ENCODE data around the gene KMT2A.
A peak's percentile ranks its signal among the peaks of the same experiment; 100 is the strongest.

Gene KMT2A

DNA sequence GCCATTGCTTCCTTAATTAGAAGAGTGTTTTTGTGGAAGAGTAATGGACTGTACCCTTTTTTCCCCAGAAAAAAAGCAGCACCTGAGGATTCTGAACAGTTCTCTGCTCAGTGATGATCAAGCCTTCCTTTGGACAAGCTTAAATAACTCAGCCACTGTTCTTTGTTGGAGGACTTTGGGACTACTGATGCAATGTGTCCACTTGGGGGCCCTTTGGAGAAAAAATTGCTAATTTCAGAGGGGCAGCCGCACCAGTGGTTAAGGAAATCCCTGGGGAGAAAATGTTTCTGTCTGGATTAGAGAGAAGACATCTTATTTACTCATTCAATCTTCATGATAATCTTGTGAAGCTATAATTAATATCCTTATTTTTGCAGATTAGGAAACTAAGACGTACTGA, 5.3 kb upstream of the KMT2A start:
- Histone ChIP-seq H3K4me1 (ENCODE audit: low read length) (0 out of 2 replicates have a peak, but pooled peaks cover 4% of the 10 kb centered on the region), H3K27ac (ENCODE audit: low read length) (no peak overlapping the region), H4K20me1 (ENCODE audit: insufficient read depth, low read length) (no peaks in the 10 kb centered on the region), H2AFZ (ENCODE audit: low read length) (no peak overlapping the region), H3K79me2 (ENCODE audit: low read length) (no peaks in the 10 kb centered on the region), H3K9me3 (replicated peaks; ENCODE audit: insufficient read depth, low read length) (no peaks in the 10 kb centered on the region), H3K9me2 (replicated peaks; ENCODE audit: insufficient read depth, low read length) (no peaks in the 10 kb centered on the region), H3K4me3 (ENCODE audit: low read length) (no peak overlapping the region), H3F3A (ENCODE audit: insufficient read depth, low read length) (peaks cover 18% of the 10 kb centered on the region; the same call in 1 of the 2 replicates), H3K36me3 (replicated peaks; ENCODE audit: insufficient read depth, low read length) (no peaks in the 10 kb centered on the region), H3K9ac (ENCODE audit: low read length) (no peak overlapping the region), H3K27me3 (replicated peaks; ENCODE audit: insufficient read depth, low read length) (no peaks in the 10 kb centered on the region), H3K4me2 (ENCODE audit: low read depth, low read length) (no peak overlapping the region)
- DNase-seq: no peak
- TF ChIP-seq EZH2phosphoT487 (IDR thresholded peaks at IDR 0.05; ENCODE audit: low read length) (no peak), EZH2 (optimal IDR thresholded peaks at IDR 0.05; ENCODE audit: low read depth, low read length) (no peak)
- TF ChIP-seq, protein P1, sequence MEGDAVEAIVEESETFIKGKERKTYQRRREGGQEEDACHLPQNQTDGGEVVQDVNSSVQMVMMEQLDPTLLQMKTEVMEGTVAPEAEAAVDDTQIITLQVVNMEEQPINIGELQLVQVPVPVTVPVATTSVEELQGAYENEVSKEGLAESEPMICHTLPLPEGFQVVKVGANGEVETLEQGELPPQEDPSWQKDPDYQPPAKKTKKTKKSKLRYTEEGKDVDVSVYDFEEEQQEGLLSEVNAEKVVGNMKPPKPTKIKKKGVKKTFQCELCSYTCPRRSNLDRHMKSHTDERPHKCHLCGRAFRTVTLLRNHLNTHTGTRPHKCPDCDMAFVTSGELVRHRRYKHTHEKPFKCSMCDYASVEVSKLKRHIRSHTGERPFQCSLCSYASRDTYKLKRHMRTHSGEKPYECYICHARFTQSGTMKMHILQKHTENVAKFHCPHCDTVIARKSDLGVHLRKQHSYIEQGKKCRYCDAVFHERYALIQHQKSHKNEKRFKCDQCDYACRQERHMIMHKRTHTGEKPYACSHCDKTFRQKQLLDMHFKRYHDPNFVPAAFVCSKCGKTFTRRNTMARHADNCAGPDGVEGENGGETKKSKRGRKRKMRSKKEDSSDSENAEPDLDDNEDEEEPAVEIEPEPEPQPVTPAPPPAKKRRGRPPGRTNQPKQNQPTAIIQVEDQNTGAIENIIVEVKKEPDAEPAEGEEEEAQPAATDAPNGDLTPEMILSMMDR (IDR thresholded peaks at IDR 0.05; ENCODE audit: low read length): no peak

DNA sequence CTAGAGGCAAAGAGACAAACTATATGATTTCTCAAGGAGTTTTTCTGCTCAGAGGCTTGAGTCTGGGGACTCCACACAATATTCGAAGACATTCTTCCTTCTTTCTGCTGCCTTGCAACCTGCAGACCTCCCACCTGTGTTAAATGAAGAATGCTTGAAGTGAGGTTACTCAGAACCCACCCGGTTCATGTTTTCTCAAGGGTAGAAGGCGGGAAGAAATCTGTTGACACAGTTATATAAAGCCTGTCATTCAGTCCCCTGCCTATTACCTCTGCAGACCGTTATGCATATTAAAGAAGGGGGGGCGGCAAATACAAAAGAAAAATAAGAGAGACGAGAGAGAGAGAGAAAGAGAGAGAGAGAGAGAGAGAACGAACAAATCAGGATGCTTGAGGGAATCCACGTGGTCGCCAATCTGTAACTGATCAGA, 2.2 kb upstream of the KMT2A start:
- Histone ChIP-seq H3K9ac (ENCODE audit: low read length) (no peak overlapping the region; the same call in 1 of the 2 replicates), H3K27me3 (replicated peaks; ENCODE audit: insufficient read depth, low read length) (no peaks in the 10 kb centered on the region)
- DNase-seq: no peak

DNA sequence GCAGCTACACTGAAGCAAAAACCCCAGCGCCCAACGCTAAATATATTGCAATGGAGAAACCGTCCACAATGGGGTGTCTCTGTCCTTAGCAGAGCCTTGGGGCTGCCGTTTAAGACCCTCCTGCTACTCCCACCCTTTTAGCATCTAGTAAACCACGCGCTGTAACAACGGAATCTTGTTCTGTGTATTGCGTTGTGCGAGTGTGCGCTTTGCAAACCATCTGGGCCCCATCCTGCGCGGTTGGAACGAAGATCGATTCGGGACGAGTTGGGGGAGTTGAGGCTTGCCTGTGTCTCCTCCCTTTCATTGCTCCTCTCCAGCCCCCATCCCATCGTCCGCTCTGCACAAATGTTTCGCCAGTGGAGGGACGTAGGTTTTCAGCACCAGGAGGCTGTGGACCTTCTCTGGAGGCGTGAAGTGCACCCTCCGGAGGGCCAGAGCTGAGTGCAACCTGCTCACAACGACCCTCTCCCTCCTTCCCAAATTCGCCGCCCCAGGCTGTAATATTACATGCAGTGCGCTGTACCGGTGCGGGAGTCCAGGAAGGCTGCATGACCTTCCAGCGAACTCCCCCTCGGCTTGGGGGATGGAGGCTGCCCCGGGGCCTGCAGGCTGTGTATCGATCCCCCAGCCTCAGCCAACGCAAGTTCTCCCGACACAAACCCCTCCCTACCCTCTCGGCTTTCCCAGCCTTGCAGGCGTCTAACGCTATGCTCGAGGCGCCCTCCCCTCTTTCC, 1.6 kb upstream of the KMT2A start:
- H2AFZ ChIP-seq (ENCODE audit: low read length): peak overlapping the region; percentile 75
- no peaks in the 10 kb centered on the region for H3K27me3 ChIP-seq (replicated peaks; ENCODE audit: insufficient read depth, low read length)
- H3K4me3 ChIP-seq (ENCODE audit: low read length): peak overlapping the region; percentile 78
- peaks cover 12% of the 10 kb centered on the region for H3K4me1 ChIP-seq (ENCODE audit: low read length)
- H3K9me3 ChIP-seq (replicated peaks; ENCODE audit: insufficient read depth, low read length): no peaks in the 10 kb centered on the region
- DNase-seq: peak; percentile 31
- peaks cover 31% of the 10 kb centered on the region; the same call in 1 of the 2 replicates for H3F3A ChIP-seq (ENCODE audit: insufficient read depth, low read length)
- peaks cover 11% of the 10 kb centered on the region; the same call in 1 of the 2 replicates for H4K20me1 ChIP-seq (ENCODE audit: insufficient read depth, low read length)
- H3K9me2 ChIP-seq (replicated peaks; ENCODE audit: insufficient read depth, low read length): no peaks in the 10 kb centered on the region
- peak overlapping the region; percentile 99 for H3K4me2 ChIP-seq (ENCODE audit: low read depth, low read length)
- H3K27ac ChIP-seq (ENCODE audit: low read length): peak overlapping the region; percentile 89; the same call in 1 of the 2 replicates
- H3K79me2 ChIP-seq (ENCODE audit: low read length): peaks cover 32% of the 10 kb centered on the region
- peak overlapping the region; percentile 85; the same call in 1 of the 2 replicates for H3K9ac ChIP-seq (ENCODE audit: low read length)
- no peak for TF ChIP-seq EZH2 (optimal IDR thresholded peaks at IDR 0.05; ENCODE audit: low read depth, low read length)
- H3K36me3 ChIP-seq (replicated peaks; ENCODE audit: insufficient read depth, low read length): no peaks in the 10 kb centered on the region

More for the DNA sequence above, 2.2 kb upstream of the KMT2A start:
- H2AFZ ChIP-seq (ENCODE audit: low read length): peak overlapping the region; percentile 75
- H3K4me2 ChIP-seq (ENCODE audit: low read depth, low read length): peak overlapping the region; percentile 99
- peaks cover 6% of the 10 kb centered on the region for H3K4me1 ChIP-seq (ENCODE audit: low read length)
- H3K79me2 ChIP-seq (ENCODE audit: low read length): peaks cover 26% of the 10 kb centered on the region
- no peaks in the 10 kb centered on the region for H3K9me3 ChIP-seq (replicated peaks; ENCODE audit: insufficient read depth, low read length)
- peaks cover 5% of the 10 kb centered on the region; the same call in 1 of the 2 replicates for H4K20me1 ChIP-seq (ENCODE audit: insufficient read depth, low read length)
- no peak overlapping the region for H3K27ac ChIP-seq (ENCODE audit: low read length)
- peaks cover 31% of the 10 kb centered on the region; the same call in 1 of the 2 replicates for H3F3A ChIP-seq (ENCODE audit: insufficient read depth, low read length)
- TF ChIP-seq EZH2phosphoT487 (IDR thresholded peaks at IDR 0.05; ENCODE audit: low read length) (no peak), EZH2 (optimal IDR thresholded peaks at IDR 0.05; ENCODE audit: low read depth, low read length) (no peak)
- TF ChIP-seq, protein P1 (IDR thresholded peaks at IDR 0.05; ENCODE audit: low read length): no peak
- H3K9me2 ChIP-seq (replicated peaks; ENCODE audit: insufficient read depth, low read length): no peaks in the 10 kb centered on the region
- peak overlapping the region; percentile 78 for H3K4me3 ChIP-seq (ENCODE audit: low read length)
- no peaks in the 10 kb centered on the region for H3K36me3 ChIP-seq (replicated peaks; ENCODE audit: insufficient read depth, low read length)
